Stomach (tissue), 9 donors: ENCODE results near the gene ADAMTS16. TPM values are rescaled to one million over a fixed set of nuclear protein-coding genes. Genes with fewer than 3 reads are reported as not detected.

Experiments used
- DNase-seq, 2 donors: peaks; one replicate each; pipeline versions ENCODE4 v3.0.0 to v3.0.0-alpha.2; 2013 to 2019
- H3K27ac ChIP-seq, 5 donors: fragments of 200-600 bp in 4 of 5; sonication (generic) in 4 of 5; one replicate each; pipeline ENCODE4 v1.5.1; 2013 to 2019; ENCODE audit warnings: mild to moderate bottlenecking in 1 of 5, moderate library complexity in 1 of 5
- H3K27me3 ChIP-seq, 3 donors: fragments of 200-600 bp; sonication (generic); one replicate each; pipeline ENCODE4 v1.5.1; 2017 to 2019; ENCODE audit warnings: mixed run types in 1 of 3
- H3K36me3 ChIP-seq, 4 donors: fragments of 200-600 bp; sonication (generic); 1 replicate in 3 of 4; 2 replicates in 1 of 4; pipeline ENCODE4 v1.5.1; 2016 to 2019
- H3K4me1 ChIP-seq, 4 donors: fragments of 200-600 bp; sonication (generic); one replicate each; pipeline ENCODE4 v1.5.1; 2016 to 2019
- H3K4me3 ChIP-seq, 4 donors: fragments of 200-600 bp; sonication (generic) in 3 of 4; one replicate each; pipeline ENCODE4 v1.5.1; 2016 to 2019; ENCODE audit warnings: mild to moderate bottlenecking in 1 of 4
- H3K9me3 ChIP-seq, 4 donors: fragments of 200-600 bp; sonication (generic); one replicate each; pipeline ENCODE4 v1.5.1; 2016 to 2019
- EP300 ChIP-seq: sonication (generic); formaldehyde crosslinking; IDR thresholded peaks from one replicate; pipeline ENCODE4 v1.6.1; 2017; ENCODE audit warnings: antibody characterized with exemption
- POLR2A ChIP-seq, 4 donors: fragments of 450-650 bp; IDR thresholded peaks; one replicate each; pipeline ENCODE4 v1.6.1; 2016; ENCODE audit warnings: antibody characterized with exemption in 4 of 4, control low read depth in 2 of 4, mild to moderate bottlenecking in 1 of 4, moderate library complexity in 1 of 4
- POLR2AphosphoS5 ChIP-seq, 3 donors: sonication (generic); formaldehyde crosslinking; IDR thresholded peaks; one replicate each; pipeline ENCODE4 v1.6.1; 2016; ENCODE audit warnings: antibody characterized with exemption in 3 of 3
- WGBS, 5 donors: extraction: QIAGEN DNeasy Blood & Tissue Kit in 3 of 5; methylation state at CpG; one replicate each; pipeline versions ENCODE4 v1.1.5 to v1.1.7; 2013 to 2018; 5-methylcytosine and 5-hydroxymethylcytosine counted together
- intact Hi-C: fragments of 100-400 bp; cut with DNase I; formaldehyde crosslinking; loops from one replicate; pipeline ENCODE4 v1.15.1; 2023; ENCODE audit warnings: low total_unique reads
- polyA plus RNA-seq, 3 donors: library from polyadenylated mRNA; stranded (reverse); fragments of 200-250 nt; gene quantifications; one replicate each; pipeline ENCODE4 v1.2.3, GENCODE V29; 2013
- total RNA-seq, 5 donors: library from RNA; depleted of rRNA; stranded (reverse); fragments of >200 nt; gene quantifications; one replicate each; pipeline versions ENCODE4 v1.1.0 to v1.2.3, GENCODE V29; 2014 to 2016
- TF ChIP-seq, protein P1 (sequence below), 7 experiments: fragments of 450-650 bp in 4 of 7; fragments of 200-600 bp in 3 of 7; sonication (generic) in 3 of 7; IDR thresholded peaks; one replicate each; pipeline ENCODE4 v1.5.1; 2016 to 2019; ENCODE audit warnings: antibody characterized with exemption in 7 of 7, control low read depth in 2 of 7, mild to moderate bottlenecking in 1 of 7
- donor health status: healthy with polysubstance abuse.
- donor health status: Bipolar disorder and iron deficiency.
- donor health status: healthy.

Gene ADAMTS16
- total and polyA plus RNA-seq, 8 donors, result 0.29 to 12.7 TPM; not detected in 6

DNA sequence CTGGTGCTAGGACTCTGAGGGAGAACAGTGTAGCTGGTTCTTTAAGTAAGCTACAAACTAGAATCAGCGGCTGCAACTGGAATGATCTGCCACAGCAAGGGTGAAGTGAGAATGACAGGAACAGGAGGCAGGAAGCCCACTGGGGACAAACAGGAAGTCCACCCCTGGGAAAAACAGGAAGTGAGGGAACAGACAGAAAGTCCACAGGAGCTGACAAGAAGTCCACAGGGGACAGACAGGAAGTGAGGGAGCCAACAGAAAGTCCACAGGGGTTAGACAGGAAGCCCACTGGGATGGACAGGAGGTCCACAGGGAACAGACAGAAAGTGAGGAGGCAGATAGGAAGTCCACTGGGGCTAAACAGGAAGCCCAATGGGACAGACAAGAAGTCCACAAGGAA lies 15.5 kb downstream of the ADAMTS16 start:
- Histone ChIP-seq H3K4me3 (no peak overlapping the region), H3K9me3 (peaks cover 0 to 5% (median under 1%) of the 10 kb centered on the region in 4 donors), H3K27ac (no peak overlapping the region), H3K27me3 (no peaks in the 10 kb centered on the region), H3K4me1 (peaks cover 0 to 14% (median 4%) of the 10 kb centered on the region in 4 donors), H3K36me3 (no peaks in the 10 kb centered on the region)
- DNase-seq, result no peak
- 71 to 95% (median 91%) methylated on average over 1 of the region's 1 CpG for WGBS, 5 donors
- TF ChIP-seq POLR2AphosphoS5 (IDR thresholded peaks at IDR 0.05), result no peak
- TF ChIP-seq EP300, result no peak
- TF ChIP-seq POLR2A (IDR thresholded peaks at IDR 0.05), result no peak
- TF ChIP-seq, protein P1, sequence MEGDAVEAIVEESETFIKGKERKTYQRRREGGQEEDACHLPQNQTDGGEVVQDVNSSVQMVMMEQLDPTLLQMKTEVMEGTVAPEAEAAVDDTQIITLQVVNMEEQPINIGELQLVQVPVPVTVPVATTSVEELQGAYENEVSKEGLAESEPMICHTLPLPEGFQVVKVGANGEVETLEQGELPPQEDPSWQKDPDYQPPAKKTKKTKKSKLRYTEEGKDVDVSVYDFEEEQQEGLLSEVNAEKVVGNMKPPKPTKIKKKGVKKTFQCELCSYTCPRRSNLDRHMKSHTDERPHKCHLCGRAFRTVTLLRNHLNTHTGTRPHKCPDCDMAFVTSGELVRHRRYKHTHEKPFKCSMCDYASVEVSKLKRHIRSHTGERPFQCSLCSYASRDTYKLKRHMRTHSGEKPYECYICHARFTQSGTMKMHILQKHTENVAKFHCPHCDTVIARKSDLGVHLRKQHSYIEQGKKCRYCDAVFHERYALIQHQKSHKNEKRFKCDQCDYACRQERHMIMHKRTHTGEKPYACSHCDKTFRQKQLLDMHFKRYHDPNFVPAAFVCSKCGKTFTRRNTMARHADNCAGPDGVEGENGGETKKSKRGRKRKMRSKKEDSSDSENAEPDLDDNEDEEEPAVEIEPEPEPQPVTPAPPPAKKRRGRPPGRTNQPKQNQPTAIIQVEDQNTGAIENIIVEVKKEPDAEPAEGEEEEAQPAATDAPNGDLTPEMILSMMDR (IDR thresholded peaks at IDR 0.05), result no peak
- intact Hi-C loops, result no loop called here

- 58 to 74% (median 70%) methylated on average over 3 of the region's 3 CpGs for WGBS, 5 donors
- Histone ChIP-seq H3K4me3 (no peak overlapping the region), H3K27me3 (no peaks in the 10 kb centered on the region), H3K4me1 (peaks cover 0 to 14% (median 4%) of the 10 kb centered on the region in 4 donors), H3K36me3 (no peaks in the 10 kb centered on the region), H3K9me3 (no peaks in the 10 kb centered on the region), H3K27ac (no peak overlapping the region)
- TF ChIP-seq POLR2AphosphoS5 (IDR thresholded peaks at IDR 0.05) (no peak), EP300 (no peak), POLR2A (IDR thresholded peaks at IDR 0.05) (no peak)
- TF ChIP-seq, protein P1 (IDR thresholded peaks at IDR 0.05), result no peak
- intact Hi-C loops, result no loop called here
- no peak for DNase-seq
Observed at GRCh38 chr5:5156471-5157082, 16.4 kb downstream of the ADAMTS16 start.

DNA sequence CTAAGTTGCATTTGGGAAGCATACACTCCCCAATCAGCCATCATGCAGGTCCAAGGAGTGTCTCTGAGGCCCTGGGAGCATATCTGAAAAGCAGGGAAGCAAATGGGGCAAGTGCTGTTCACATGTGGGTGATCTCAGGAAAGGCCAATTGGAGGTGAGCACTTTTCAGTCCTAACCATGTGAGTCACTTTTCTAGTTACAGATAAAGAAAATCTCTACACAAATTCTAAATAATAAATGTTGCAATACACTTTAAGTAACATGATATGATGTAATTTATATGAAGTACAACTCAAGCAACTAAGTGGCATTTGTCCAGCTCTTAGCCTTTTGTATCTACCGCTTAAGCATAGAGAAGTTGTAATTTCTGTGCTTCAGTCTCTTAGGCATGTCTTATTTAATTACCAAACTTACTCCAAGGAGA lies 18.4 kb downstream of the ADAMTS16 start:
- H3K9me3 ChIP-seq, result no peaks in the 10 kb centered on the region
- TF ChIP-seq POLR2A (IDR thresholded peaks at IDR 0.05), result no peak
- TF ChIP-seq, protein P1 (IDR thresholded peaks at IDR 0.05), result no peak
- no peaks in the 10 kb centered on the region for H3K36me3 ChIP-seq
- H3K27ac ChIP-seq, result peak overlapping the region in 4 of 5 donors; percentile 25 to 68 (median 52)
- intact Hi-C loops, result no loop called here
- H3K4me1 ChIP-seq, result peaks cover 0 to 14% (median 4%) of the 10 kb centered on the region in 4 donors
- no peak for DNase-seq
- no peak overlapping the region for H3K4me3 ChIP-seq
- 45 to 72% (median 52%) methylated on average over 1 of the region's 1 CpG for WGBS, 5 donors
- no peaks in the 10 kb centered on the region for H3K27me3 ChIP-seq

GRCh38 chr5:5159282-5160103 lies 19.4 kb downstream of the ADAMTS16 start:
- peak in 1 of 2 donors; percentile 80 for DNase-seq
- Histone ChIP-seq H3K4me3 (no peak overlapping the region), H3K9me3 (no peaks in the 10 kb centered on the region), H3K27ac (peak overlapping the region in 4 of 5 donors; percentile 25 to 68 (median 40)), H3K27me3 (no peaks in the 10 kb centered on the region), H3K4me1 (peaks cover 0 to 14% (median 4%) of the 10 kb centered on the region in 4 donors), H3K36me3 (no peaks in the 10 kb centered on the region)
- 19 to 35% (median 29%) methylated on average over 5 of the region's 5 CpGs for WGBS, 5 donors
- intact Hi-C loops, result no loop called here
- TF ChIP-seq POLR2AphosphoS5 (IDR thresholded peaks at IDR 0.05), result peak in 1 of 3 donors; percentile 14
- TF ChIP-seq, protein P1 (IDR thresholded peaks at IDR 0.05), result no peak
- TF ChIP-seq EP300, result no peak
- TF ChIP-seq POLR2A (IDR thresholded peaks at IDR 0.05), result no peak
